Placental epithelial cell (primary cell): ENCODE data around the gene RALGPS1. TPM values are rescaled to one million over a fixed set of nuclear protein-coding genes. Genes with fewer than 3 reads are reported as not detected.

Source experiments
- total RNA-seq: library from RNA; depleted of rRNA; stranded (reverse); fragments of >200 nt; gene quantifications from 2 replicates; pipeline ENCODE4 v1.2.3, GENCODE V29; 2012

RALGPS1 gene, protein sequence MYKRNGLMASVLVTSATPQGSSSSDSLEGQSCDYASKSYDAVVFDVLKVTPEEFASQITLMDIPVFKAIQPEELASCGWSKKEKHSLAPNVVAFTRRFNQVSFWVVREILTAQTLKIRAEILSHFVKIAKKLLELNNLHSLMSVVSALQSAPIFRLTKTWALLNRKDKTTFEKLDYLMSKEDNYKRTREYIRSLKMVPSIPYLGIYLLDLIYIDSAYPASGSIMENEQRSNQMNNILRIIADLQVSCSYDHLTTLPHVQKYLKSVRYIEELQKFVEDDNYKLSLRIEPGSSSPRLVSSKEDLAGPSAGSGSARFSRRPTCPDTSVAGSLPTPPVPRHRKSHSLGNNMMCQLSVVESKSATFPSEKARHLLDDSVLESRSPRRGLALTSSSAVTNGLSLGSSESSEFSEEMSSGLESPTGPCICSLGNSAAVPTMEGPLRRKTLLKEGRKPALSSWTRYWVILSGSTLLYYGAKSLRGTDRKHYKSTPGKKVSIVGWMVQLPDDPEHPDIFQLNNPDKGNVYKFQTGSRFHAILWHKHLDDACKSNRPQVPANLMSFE
- 1.6 and 2.6 TPM in 2 replicates for total RNA-seq

DNA sequence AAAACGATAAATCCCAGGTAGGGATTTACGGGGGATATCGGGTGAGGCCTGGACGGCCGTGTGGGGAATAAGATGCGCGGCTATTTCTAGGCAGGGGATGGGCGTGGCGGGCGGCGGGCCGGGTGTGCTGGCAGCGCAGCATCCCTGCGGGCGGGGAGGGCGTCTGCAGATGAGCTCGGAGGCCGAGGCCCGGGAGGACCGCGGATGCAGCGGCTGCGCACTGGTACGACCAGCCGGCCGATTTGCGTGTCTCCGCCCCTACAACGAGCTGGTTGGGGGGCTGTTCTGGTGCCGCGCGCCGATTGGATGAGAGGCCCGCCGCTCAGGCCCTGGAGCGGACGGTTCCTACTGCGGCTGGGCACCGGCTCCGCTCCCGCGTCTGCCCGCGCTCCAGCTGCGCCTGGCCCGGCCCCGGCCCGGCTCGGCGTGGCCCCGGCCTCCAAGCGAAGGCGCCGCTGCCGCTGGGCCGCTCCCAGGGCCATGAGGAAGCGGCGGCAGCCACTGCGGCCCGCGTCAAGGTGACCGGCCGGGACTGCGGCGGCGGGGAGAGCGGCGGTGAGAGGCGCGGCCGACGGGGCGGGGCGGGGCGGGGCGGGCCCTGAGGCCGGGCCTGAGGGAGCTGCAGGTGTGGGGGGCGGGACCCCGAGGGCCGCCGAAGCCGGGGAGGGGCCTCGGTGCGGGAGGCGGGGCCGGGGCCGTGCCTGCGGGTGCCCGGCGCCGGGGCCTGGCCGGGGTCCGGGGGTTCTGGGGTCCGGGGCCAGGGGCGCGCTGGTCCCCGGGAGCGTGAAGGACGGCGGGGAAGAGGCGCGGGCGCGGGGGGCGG lies at the start of gene RALGPS1:
Gene RALGPS1, plus strand, starts transcription at position 325 of the 823 bp plus-strand sequence. CDS start 47,508 bp downstream, outside the sequence.

DNA sequence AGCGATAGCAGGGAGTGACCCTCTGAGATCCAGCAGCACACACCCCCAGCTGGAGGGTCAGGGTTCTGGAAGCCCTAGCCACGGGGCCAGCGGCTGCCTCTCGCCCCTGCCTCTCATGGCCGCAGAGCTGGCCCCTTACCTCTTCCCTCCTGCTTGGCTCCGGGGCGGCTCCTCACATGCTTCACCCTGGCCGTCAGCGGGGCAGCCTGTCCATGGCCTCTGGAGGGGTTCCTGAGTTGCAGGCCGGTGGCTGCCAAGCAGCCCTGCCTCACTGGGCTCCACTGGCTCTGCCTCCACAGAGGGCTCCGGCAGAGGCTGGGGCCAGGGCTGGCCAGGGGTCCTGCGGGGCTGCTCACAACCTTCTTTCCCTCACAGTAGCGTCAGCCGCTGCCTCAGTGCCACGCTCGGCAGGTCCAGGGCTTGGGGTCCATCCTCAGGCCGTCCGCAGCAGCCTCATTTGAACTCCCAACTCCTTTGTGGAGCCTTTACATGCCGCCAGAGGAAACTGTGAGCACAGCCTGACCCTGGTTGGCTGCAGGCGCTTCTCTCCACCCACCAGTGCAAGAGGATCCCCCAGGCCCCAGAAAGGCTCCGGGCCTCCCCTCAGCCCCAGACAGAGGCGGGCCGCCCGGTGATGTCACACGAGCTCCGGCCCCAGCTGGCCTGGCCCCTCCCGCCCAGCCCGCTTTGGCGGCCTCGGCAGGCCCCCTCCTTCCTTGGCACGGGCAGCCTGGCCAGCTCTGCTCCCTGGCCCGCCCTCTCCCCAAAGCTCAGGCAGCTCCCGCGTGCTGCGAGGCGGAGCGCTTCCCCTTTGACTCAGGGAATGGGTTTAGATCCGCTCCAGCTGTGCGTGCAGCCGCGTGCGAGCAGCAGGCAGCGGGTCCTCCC lies 207.8 kb downstream of the RALGPS1 start, which contains the start of gene ANGPTL2:
Gene ANGPTL2, minus strand, starts transcription at position 460 of the 888 bp plus-strand sequence. CDS start 13,904 bp downstream, outside the sequence.

DNA sequence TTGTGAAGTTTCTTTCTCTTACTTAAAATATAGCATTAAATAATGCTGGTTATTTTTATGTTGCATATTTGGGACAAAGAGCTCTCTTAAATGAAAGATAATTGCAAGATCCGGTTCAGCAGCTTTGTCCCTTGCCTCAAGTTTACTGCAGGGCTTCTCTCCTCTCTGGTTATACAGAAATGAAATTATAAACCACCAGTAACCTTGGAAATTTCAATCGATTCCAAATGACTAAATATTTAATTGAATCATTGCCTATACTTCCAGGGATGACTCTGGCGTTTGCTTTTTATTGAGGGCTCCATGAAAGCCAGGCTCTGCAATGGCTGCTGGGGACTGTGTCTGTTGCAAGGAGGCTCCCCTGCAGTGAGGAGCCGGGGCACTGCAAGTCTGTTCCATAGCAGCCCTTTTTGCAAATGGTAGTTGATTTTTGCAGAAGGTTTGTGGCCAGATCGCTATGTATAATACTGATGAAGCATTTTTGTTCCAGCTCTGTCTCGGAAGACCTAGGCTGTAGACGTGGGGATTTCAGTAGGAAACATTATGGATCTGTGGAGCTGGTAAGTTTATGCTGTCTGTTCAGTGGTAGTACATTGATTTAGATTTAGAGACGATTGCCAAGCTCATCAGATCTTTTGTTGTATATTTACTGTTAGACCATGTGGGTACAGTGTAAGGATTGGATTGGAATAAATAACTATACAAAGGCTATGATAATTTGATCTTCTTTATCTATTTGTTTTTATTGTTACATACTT lies 350.1 kb downstream of the RALGPS1 start, which contains the start of gene GARNL3:
Gene GARNL3, plus strand, starts transcription at position 313 of the 758 bp plus-strand sequence. Its CDS starts 104 bp downstream, at position 417.

Other genes starting within 250 kb of the RALGPS1 start
- gene ZBTB43, start 109.7 kb upstream of the RALGPS1 start, total RNA-seq, result 8.2 and 11.1 TPM in 2 replicates
- 12.6 and 14.3 TPM in 2 replicates for gene ZBTB34, start 54.1 kb upstream of the RALGPS1 start, total RNA-seq
- under 0.01 and 1.2 TPM in 2 replicates for gene ANGPTL2, start 207.9 kb downstream of the RALGPS1 start, total RNA-seq